Stimulated activated CD4-positive, alpha-beta T cell treated with anti-CD3 and anti-CD28 coated beads, Interleukin-1b, Interleukin-23, amount 100 ng/mL, for 48 hours (primary cell): Measurements from ENCODE around the gene UBAC1.
"Not testable (repeated sequence)": the region's sequence is repeated elsewhere in the genome, so short reads cannot be mapped to it uniquely, and the experiment has no call there.

Source experiments
- DNase-seq: peaks from one replicate; pipeline ENCODE4 v3.0.0-alpha.2; 2020

Gene UBAC1

DNA sequence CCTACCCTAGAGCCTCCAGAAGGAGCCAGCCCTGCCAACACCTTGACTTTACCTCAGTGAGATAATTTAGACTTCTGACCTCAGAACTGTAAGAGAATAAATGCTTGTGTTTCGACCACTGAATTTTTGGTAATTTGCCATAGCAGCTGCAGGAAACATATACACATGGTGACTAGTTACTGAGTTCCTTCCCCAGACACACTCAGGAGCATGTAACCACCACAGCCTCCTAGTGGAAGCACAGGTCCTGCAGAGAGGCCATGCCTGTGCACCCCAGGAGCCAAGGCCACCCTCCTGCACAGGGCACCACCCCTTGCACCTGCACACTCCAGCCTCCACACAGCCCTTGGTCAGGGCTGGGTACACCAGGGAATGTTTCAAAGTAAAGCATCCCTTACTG lies 46.3 kb downstream of the UBAC1 start:
- DNase-seq: no peak

- DNase-seq: not testable (repeated sequence)
Measured at GRCh38 chr9:135911233-135911632, 49.9 kb downstream of the UBAC1 start.

GRCh38 chr9:135910757-135911156 lies 50.4 kb downstream of the UBAC1 start:
- no peak for DNase-seq

DNA sequence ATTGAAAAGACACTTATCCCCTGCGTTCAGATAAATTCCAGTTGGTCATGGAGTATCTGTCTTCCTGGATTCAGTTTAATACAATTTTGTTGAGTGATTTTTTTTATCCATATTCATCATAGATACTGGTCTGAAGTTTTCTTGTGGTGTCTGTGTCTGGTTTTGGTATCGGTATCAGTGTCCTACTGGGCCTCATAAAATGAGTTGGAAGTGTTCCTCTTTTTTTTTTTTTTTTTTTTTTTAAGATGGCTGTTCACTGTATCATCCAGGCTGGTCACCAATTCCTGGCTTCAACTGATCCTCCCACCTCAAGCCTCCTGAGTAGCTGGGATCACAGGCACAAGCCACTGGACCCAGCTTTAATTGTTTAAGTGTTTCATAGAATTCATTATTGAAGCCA lies 51.0 kb downstream of the UBAC1 start:
- no peak for DNase-seq

DNA sequence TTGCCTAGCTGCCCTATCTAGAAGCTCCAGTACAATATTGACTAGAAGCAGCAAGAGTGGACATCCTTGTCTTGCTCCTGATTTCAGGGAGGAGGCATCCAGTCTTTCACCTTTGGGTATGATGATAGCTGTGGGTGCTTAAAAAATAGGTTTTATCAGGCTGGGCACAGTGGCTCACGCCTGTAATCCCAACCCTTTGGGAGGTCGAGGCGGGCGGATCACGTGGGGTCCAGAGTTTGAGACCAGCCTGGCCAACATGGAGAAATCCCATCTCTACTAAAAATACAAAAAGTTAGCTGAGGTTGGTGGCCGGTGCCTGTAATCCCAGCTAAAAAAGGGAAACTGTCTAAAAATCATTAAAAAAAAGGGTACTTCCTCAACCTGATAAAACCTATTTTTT lies 51.8 kb downstream of the UBAC1 start:
- no peak for DNase-seq

DNA sequence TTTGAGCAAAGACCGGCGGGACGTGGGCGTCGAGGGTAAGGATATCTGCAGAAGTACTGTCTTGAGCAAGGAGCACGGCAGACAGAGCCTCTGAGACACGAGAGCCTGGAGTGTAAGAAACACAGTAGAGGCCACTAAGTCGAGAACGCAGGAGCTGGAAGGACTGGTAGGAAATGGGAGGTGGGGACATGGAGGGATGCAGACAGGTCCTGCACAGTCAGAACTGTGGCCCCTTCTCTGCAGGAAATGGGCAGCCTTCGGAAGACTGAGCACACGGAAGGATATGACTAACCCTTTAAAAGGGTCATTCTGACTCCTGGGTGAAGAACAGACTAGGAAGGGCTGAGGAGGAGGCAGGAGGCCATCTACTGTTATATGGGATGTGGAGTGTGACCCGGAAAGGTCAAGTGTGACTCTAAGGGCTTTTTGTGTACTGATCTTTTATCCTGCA lies 52.4 kb downstream of the UBAC1 start:
- no peak for DNase-seq

DNA sequence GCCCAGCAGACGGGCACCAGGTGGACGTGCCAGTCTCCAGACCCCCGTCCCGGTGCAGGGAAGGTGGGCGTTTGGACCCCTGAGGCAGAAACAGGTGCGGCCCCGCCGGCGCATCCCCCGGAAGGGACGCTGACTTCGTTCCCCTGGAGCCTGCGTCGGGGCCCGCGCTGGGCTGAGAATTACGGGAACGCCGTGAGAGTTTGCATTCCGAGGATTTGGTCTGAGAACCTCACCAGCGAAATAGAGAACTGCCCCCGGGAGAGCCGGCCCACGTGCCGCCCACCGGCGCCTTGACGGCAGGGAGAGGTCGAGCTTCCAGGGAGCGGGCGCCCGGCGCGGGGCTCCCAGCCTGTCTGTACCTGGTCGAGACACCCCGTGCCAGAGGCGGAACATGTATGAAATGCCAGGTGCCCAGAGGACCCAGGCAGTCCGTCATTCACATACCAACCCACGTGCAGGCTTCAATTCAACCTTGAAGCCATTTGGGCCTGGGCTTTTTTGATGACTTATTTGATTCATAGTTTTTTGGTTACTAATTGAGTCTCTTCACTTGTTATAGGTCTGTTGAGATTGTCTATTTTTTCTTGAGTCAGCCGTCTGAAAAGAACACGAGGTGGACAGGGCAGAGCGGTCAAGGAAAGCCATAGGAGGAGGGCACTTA lies 53.0 kb downstream of the UBAC1 start:
- no peak for DNase-seq

DNA sequence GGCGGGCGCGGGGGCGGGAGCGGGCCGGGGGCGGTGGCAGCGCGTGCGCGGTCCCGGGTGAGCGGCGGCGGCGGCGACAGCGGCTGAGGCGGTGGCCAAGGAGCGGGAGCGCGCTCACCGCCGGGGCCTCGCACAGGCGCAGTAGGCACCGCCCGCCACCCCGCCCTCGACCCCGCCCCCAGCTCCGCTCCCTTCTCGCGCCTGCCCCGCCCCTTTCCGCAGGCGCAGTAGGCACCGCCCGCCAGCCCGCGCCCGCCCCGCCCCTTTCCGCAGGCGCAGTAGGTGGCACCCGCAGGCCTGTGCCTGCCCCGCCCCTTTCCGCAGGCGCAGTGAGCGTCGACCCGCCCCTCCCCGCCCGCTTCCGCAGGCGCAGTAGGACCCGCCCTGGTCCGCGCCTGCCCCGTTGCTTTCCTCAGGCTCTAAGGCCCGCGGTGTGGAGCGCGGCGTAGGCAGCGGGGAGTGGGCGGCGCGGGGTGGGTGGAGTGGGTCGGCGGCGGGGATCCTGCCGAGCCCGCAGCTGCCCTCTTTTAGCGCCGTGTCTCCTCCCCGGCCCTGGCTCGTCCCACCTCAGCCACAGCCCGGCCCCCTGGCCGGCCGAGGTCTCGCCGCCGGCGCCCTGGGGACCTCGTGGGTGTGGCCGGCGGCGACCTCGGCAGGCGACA lies 53.6 kb downstream of the UBAC1 start, which contains the start of gene CAMSAP1:
Gene CAMSAP1, minus strand, starts transcription at position 116 of the 662 bp plus-strand sequence. CDS start 387 bp downstream, outside the sequence.
- peak; percentile 94 for DNase-seq

GRCh38 chr9:135907006-135907430 lies 54.2 kb downstream of the UBAC1 start:
- no peak for DNase-seq

GRCh38 chr9:135906291-135907005 lies 54.7 kb downstream of the UBAC1 start:
- no peak for DNase-seq

GRCh38 chr9:135905380-135906258 lies 55.6 kb downstream of the UBAC1 start:
- DNase-seq: peak; percentile 87

DNA sequence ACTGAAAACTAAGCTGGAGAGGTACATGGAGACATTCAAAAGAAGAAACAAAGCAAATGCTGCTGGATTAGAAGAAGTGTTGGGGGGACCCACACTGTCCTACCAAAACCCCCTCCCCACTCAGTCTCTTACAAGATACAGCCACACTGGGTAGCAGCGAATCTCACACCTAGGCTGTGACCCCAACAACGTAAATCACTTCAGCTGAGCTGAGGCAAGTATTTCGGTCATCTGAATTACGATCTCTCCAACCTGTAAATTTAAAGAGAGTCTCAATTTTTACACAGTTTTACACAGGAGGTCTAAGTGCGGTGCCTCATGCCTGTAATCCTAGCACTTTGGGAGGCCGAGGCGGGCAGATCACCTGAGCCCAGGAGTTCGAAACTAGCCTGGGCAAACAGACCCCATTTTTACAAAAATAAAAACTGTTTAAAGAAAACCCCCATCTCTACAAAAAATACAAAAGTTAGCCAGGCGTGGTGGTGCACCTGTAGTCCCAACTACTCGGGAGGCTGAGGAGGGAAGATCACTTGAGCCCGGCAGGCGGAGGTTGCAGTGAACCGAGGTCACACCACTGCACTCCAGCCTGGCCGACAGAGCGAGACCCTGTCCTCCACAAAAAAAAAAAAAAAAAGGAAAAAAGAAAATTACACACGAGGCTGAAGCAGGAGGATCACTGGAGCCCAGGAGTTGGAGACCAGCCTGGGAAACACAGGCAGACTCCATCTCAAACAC lies 57.2 kb downstream of the UBAC1 start:
- no peak for DNase-seq

- no peak for DNase-seq
Measured at GRCh38 chr9:135903358-135903656, 57.9 kb downstream of the UBAC1 start.

- no peak for DNase-seq
Measured at GRCh38 chr9:135902655-135903357, 58.4 kb downstream of the UBAC1 start.

- DNase-seq: no peak
Measured at GRCh38 chr9:135901826-135902225, 59.3 kb downstream of the UBAC1 start.

DNA sequence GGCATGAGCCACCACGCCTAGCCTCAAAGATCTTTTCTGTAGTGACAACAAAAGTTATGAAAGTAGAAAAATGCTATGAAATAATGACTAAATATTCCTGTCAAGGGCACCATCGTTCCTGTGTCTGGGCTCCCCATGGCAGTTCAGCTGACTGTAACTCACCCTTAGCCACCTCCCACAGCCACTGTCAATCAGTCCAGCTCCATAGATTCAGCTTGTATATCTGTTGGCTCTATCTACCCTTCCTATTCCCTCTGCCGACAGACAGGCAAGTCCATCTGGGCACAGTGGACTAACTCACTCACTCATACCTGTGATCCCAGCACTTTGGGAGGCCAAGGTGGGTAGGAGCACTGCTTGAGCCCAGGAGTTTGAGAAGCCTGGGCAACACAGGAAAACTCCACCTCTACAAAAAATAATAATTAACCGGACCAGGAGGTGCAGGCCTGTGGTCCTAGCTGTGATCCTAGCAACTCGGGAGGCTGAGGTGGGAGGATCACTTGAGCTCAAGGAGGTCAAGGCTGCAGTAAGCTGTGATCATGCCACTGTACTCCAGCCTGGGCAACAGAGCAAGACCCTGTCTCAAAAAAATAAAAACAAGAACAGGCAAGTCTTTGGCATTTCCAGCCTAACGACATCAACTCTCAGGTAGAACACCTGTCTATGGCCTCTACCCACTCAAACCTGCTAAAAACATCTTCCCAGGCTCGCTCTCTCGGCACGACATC lies 60.0 kb downstream of the UBAC1 start:
- DNase-seq: no peak

GRCh38 chr9:135898634-135899407 lies 62.4 kb downstream of the UBAC1 start:
- no peak for DNase-seq

DNA sequence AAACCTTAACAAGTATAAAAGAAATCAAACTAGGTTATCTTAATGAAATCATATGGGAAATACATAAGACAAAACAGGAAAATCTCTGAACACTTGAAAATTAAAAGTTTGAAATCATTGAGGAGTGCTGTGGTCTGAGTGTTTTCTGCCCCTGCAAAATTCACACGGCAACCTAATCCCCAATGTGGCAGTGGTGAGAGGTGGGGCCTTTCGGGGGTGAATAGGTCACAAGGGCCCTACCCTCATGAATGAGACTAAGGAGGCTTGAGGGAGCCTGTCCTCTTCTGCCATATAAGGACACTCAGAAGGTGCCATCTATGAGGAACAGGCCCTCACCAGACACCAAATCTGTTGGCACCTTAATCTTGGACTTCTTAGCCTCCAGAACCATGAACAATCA lies 64.5 kb downstream of the UBAC1 start:
- DNase-seq: no peak

GRCh38 chr9:135896205-135896604 lies 65.0 kb downstream of the UBAC1 start:
- DNase-seq: no peak

DNA sequence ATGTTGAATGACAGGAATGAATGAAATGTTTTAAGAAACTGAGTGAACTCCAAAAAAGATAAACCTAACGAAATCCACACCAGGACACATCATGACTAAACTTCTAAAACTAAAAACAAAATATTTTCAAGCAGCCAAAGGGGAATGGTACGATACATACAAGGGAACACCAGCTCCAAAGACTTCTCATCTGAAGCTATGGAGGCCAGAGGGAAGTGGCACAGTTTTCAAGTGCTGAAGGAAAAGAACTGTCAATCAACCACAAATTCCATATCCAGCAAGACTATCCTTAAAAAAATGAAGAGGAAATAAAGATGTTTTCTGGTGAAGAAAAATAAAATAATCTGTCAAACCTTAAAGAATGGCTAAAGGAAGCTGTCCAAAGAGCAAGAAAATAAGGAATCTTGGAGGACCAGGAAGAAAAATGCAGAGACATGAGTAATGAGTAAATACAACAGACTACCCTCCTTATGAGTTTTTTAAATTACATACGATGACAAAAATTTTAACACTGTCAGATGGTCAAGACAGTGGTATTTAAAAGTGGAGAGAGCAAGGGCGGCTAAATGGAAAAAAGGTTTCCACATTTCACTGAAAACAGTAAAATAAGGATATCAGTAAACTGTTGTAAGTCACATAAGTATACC lies 65.8 kb downstream of the UBAC1 start:
- DNase-seq: no peak
